Spleen (tissue), 11 donors: ENCODE measurements around the gene REXO4. TPM values are rescaled to one million over a fixed set of nuclear protein-coding genes. Genes with fewer than 3 reads are reported as not detected.

Experiments used
- DNase-seq: peaks from one replicate; pipeline ENCODE4 v3.0.0-alpha.2; 2020
- H3K27ac ChIP-seq, 8 donors: fragments of 200-600 bp; sonication (generic) in 7 of 8; 1 replicate in 4 of 8; 2 replicates in 4 of 8; pipeline versions ENCODE4 v1.5.0 to v1.8.0; 2016 to 2021; ENCODE audit warnings: inconsistent platforms in 4 of 8, mild to moderate bottlenecking in 4 of 8, moderate library complexity in 1 of 8
- H3K27me3 ChIP-seq, 7 donors: fragments of 200-600 bp; sonication (generic) in 6 of 7; replicated peaks in 1 of 7; 1 replicate in 4 of 7; 2 replicates in 3 of 7; pipeline versions ENCODE4 v1.5.0 to v1.8.0; 2016 to 2021; ENCODE audit warnings: inconsistent platforms in 3 of 7, mild to moderate bottlenecking in 1 of 7
- H3K36me3 ChIP-seq, 6 donors: fragments of 200-600 bp; sonication (generic) in 5 of 6; 1 replicate in 4 of 6; 2 replicates in 2 of 6; pipeline versions ENCODE4 v1.5.0 to v1.8.0; 2016 to 2021; ENCODE audit warnings: inconsistent platforms in 2 of 6
- H3K4me1 ChIP-seq, 6 donors: fragments of 200-600 bp; sonication (generic) in 5 of 6; 1 replicate in 3 of 6; 2 replicates in 3 of 6; pipeline versions ENCODE4 v1.5.0 to v1.8.0; 2016 to 2021; ENCODE audit warnings: inconsistent platforms in 3 of 6
- H3K4me3 ChIP-seq, 8 donors: fragments of 200-600 bp; sonication (generic) in 7 of 8; 1 replicate in 4 of 8; 2 replicates in 4 of 8; pipeline versions ENCODE4 v1.5.0 to v1.8.0; 2016 to 2021; ENCODE audit warnings: inconsistent platforms in 4 of 8, mild to moderate bottlenecking in 4 of 8, moderate library complexity in 2 of 8
- H3K9me3 ChIP-seq, 8 donors: fragments of 200-600 bp; sonication (generic) in 7 of 8; 1 replicate in 4 of 8; 2 replicates in 4 of 8; pipeline versions ENCODE4 v1.5.0 to v1.8.0; 2016 to 2021; ENCODE audit warnings: inconsistent platforms in 4 of 8
- CTCF ChIP-seq, 11 experiments: fragments of 200-600 bp in 7 of 11; fragments of 450-650 bp in 4 of 11; sonication (generic) in 4 of 11; IDR thresholded peaks in 8 of 11; conservative IDR thresholded peaks in 3 of 11; 1 replicate in 7 of 11; 2 replicates in 4 of 11; pipeline versions ENCODE4 v1.4.0 to v1.8.0; 2016 to 2021; ENCODE audit warnings: antibody characterized with exemption in 11 of 11, inconsistent platforms in 4 of 11, mild to moderate bottlenecking in 1 of 11
- POLR2A ChIP-seq, 3 donors: fragments of 450-650 bp; IDR thresholded peaks; one replicate each; pipeline ENCODE4 v1.5.1; 2017; ENCODE audit warnings: antibody characterized with exemption in 3 of 3, mild to moderate bottlenecking in 1 of 3
- POLR2AphosphoS5 ChIP-seq, 3 donors: sonication (generic); formaldehyde crosslinking; IDR thresholded peaks; one replicate each; pipeline ENCODE4 v1.5.1; 2017; ENCODE audit warnings: antibody characterized with exemption in 3 of 3
- WGBS, 5 donors: extraction: QIAGEN DNeasy Blood & Tissue Kit in 3 of 5; methylation state at CpG; one replicate each; pipeline versions ENCODE4 v1.1.5 to v1.1.7; 2013 to 2018; 5-methylcytosine and 5-hydroxymethylcytosine counted together
- intact Hi-C: fragments of 100-400 bp; cut with DNase I; formaldehyde crosslinking; loops from one replicate; pipeline ENCODE4 v1.15.0; 2023; ENCODE audit warnings: low total_unique reads
- polyA plus RNA-seq, 3 donors: library from polyadenylated mRNA; stranded (reverse); fragments of 200-250 nt; gene quantifications; one replicate each; pipeline ENCODE4 v1.2.1, GENCODE V29; 2013
- total RNA-seq, 7 donors: library from RNA; depleted of rRNA in 3 of 7; stranded (reverse); fragments of >200 nt in 3 of 7; fragmentation: NEBNext Ultra II Directional in 4 of 7; extraction: Animal tissue kit (Norgen Biotek cat#: 25700) in 4 of 7; gene quantifications; one replicate each; pipeline versions ENCODE4 v1.1.0 to v1.2.1, GENCODE V29; 2016 to 2021
- donor health status: healthy with polysubstance abuse.
- donor health status: DM: no; HTN: no; CAD: no; lungs with moderate emphysema.
- donor health status: DM: no; HTN: no; CAD: no.
- donor health status: Bipolar disorder and iron deficiency.
- donor health status: healthy.
- donor health status: DM: no; HTN: no; CAD: no.
- donor health status: DM: yes; HTN: yes; CAD: no.

Gene REXO4
- total and polyA plus RNA-seq, 10 donors = 20.0 to 25.8 (median 22.6) TPM

GRCh38 chr9:133408042-133408441 is 9.8 kb downstream of the REXO4 start:
- TF ChIP-seq POLR2A (IDR thresholded peaks at IDR 0.05) = no peak
- TF ChIP-seq CTCF (IDR thresholded peaks at IDR 0.05 in 8 of 11, conservative IDR thresholded peaks at IDR 0.05 in 3 of 11) = no peak
- TF ChIP-seq POLR2AphosphoS5 (IDR thresholded peaks at IDR 0.05) = no peak
- Histone ChIP-seq H3K36me3 (peaks cover 0 to 98% (median 83%) of the 10 kb centered on the region in 6 donors), H3K27me3 (no peaks in the 10 kb centered on the region), H3K9me3 (no peaks in the 10 kb centered on the region), H3K27ac (no peak overlapping the region), H3K4me1 (peaks cover 0 to 12% (median 2%) of the 10 kb centered on the region in 6 donors), H3K4me3 (no peak overlapping the region)
- intact Hi-C loops = loop anchor here (10.0 kb wide), 1 partner anchor 223 kb away; no protein-coding TSS in a partner anchor
- WGBS, 5 donors = 88 to 100% (median 93%) methylated on average over 1 of the region's 1 CpG
- DNase-seq = no peak

- peak; percentile 93 for DNase-seq
- Histone ChIP-seq H3K36me3 (peaks cover 0 to 98% (median 70%) of the 10 kb centered on the region in 6 donors), H3K4me1 (peaks cover 0 to 12% (median 2%) of the 10 kb centered on the region in 6 donors), H3K4me3 (no peak overlapping the region), H3K27ac (peak overlapping the region in 1 of 8 donors; percentile 17), H3K27me3 (no peaks in the 10 kb centered on the region), H3K9me3 (no peaks in the 10 kb centered on the region)
- 50 to 69% (median 58%) methylated on average over 15 to 24 of the region's 24 CpGs for WGBS, 5 donors
- intact Hi-C loops = loop anchor here (2.0 to 10.0 kb wide), 2 partner anchors 80 to 222 kb away; no protein-coding TSS in a partner anchor
- peak; percentile 43 to 66 (median 56) for TF ChIP-seq POLR2AphosphoS5 (IDR thresholded peaks at IDR 0.05)
- peak; percentile 82 to 96 (median 92) for TF ChIP-seq CTCF (IDR thresholded peaks at IDR 0.05 in 8 of 11, conservative IDR thresholded peaks at IDR 0.05 in 3 of 11)
- TF ChIP-seq POLR2A (IDR thresholded peaks at IDR 0.05) = no peak
These were observed 11.1 kb downstream of the REXO4 start for GRCh38 chr9:133406480-133407307.

- no peaks in the 10 kb centered on the region for H3K9me3 ChIP-seq
- DNase-seq = no peak
- TF ChIP-seq POLR2AphosphoS5 (IDR thresholded peaks at IDR 0.05) (no peak), POLR2A (IDR thresholded peaks at IDR 0.05) (no peak)
- H3K4me1 ChIP-seq = peaks cover 0 to 12% (median 2%) of the 10 kb centered on the region in 6 donors
- no peak overlapping the region for H3K4me3 ChIP-seq
- intact Hi-C loops = loop anchor here (2.0 to 10.0 kb wide), 2 partner anchors 81 to 221 kb away; no protein-coding TSS in a partner anchor
- WGBS, 5 donors = 78 to 91% (median 82%) methylated on average over 18 to 19 of the region's 19 CpGs
- H3K27me3 ChIP-seq = no peaks in the 10 kb centered on the region
- no peak overlapping the region for H3K27ac ChIP-seq
- peaks cover 0 to 92% (median 61%) of the 10 kb centered on the region in 6 donors for H3K36me3 ChIP-seq
These were observed 12.0 kb downstream of the REXO4 start for GRCh38 chr9:133405508-133406438.

GRCh38 chr9:133404454-133405002 is 13.3 kb downstream of the REXO4 start:
- Histone ChIP-seq H3K27ac (no peak overlapping the region), H3K36me3 (peaks cover 0 to 87% (median 49%) of the 10 kb centered on the region in 6 donors)
- TF ChIP-seq POLR2A (IDR thresholded peaks at IDR 0.05) (no peak), POLR2AphosphoS5 (IDR thresholded peaks at IDR 0.05) (peak in 1 of 3 donors; percentile 42), CTCF (IDR thresholded peaks at IDR 0.05 in 8 of 11, conservative IDR thresholded peaks at IDR 0.05 in 3 of 11) (peak in 1 of 11 experiments; percentile 4)

More at GRCh38 chr9:133404454-133405002, 13.3 kb downstream of the REXO4 start:
- Histone ChIP-seq H3K4me1 (peaks cover 0 to 12% (median 2%) of the 10 kb centered on the region in 6 donors), H3K27me3 (no peaks in the 10 kb centered on the region), H3K9me3 (no peaks in the 10 kb centered on the region), H3K4me3 (no peak overlapping the region)
- intact Hi-C loops = loop anchor here (10.0 kb wide), 1 partner anchor 220 kb away; no protein-coding TSS in a partner anchor
- WGBS, 5 donors = 85 to 95% (median 89%) methylated on average over 9 to 12 of the region's 12 CpGs
- no peak for DNase-seq
